Liver (tissue), 9 donors: ENCODE measurements around the gene SLC19A2. TPM values are rescaled to one million over a fixed set of nuclear protein-coding genes. Genes with fewer than 3 reads are reported as not detected.

ENCODE experiments used
- DNase-seq: peaks from one replicate; pipeline ENCODE4 v3.0.0-alpha.2; 2017; ENCODE audit warnings: low spot score
- H3K27ac ChIP-seq, 2 donors: one replicate each; pipeline ENCODE4 v1.7.0; 2013; ENCODE audit warnings: inconsistent platforms in 2 of 2, low read length in 2 of 2, control low read depth in 1 of 2, low read depth in 1 of 2, mild to moderate bottlenecking in 1 of 2
- H3K27me3 ChIP-seq, 4 donors: one replicate each; pipeline versions ENCODE4 v1.6.1 to v1.7.0; 2013; ENCODE audit warnings: low read length in 3 of 4, inconsistent platforms in 1 of 4, mild to moderate bottlenecking in 1 of 4, moderate library complexity in 1 of 4; ENCODE audit not compliant: control insufficient read depth in 4 of 4, insufficient read depth in 4 of 4
- H3K36me3 ChIP-seq, 4 donors: one replicate each; pipeline versions ENCODE4 v1.6.1 to v1.7.0; 2013; ENCODE audit warnings: low read length in 3 of 4, mild to moderate bottlenecking in 3 of 4, low read depth in 1 of 4, moderate library complexity in 1 of 4; ENCODE audit not compliant: control insufficient read depth in 4 of 4, insufficient read depth in 3 of 4
- H3K4me1 ChIP-seq, 4 donors: one replicate each; pipeline versions ENCODE4 v1.6.1 to v1.7.0; 2013; ENCODE audit warnings: low read length in 3 of 4, mild to moderate bottlenecking in 3 of 4, moderate library complexity in 1 of 4; ENCODE audit not compliant: control insufficient read depth in 4 of 4, insufficient read depth in 4 of 4
- H3K4me3 ChIP-seq, 3 donors: one replicate each; pipeline versions ENCODE4 v1.6.1 to v1.7.0; 2013; ENCODE audit warnings: low read length in 3 of 3, control low read depth in 1 of 3, low read depth in 1 of 3, mild to moderate bottlenecking in 1 of 3
- H3K9ac ChIP-seq, 2 donors: one replicate each; pipeline ENCODE4 v1.7.0; 2013; ENCODE audit warnings: low read length in 2 of 2, mild to moderate bottlenecking in 2 of 2, moderate library complexity in 2 of 2, control low read depth in 1 of 2, low read depth in 1 of 2
- H3K9me3 ChIP-seq, 4 donors: one replicate each; pipeline versions ENCODE4 v1.6.1 to v1.7.0; 2013; ENCODE audit warnings: low read length in 3 of 4; ENCODE audit not compliant: control insufficient read depth in 4 of 4
- ATF3 ChIP-seq: IDR thresholded peaks from 2 replicates; pipeline ENCODE4 v1.6.1; 2016; ENCODE audit warnings: antibody characterized with exemption
- EGR1 ChIP-seq, 2 donors: IDR thresholded peaks; 2 replicates each; pipeline ENCODE4 v1.6.1; 2016 to 2018; ENCODE audit warnings: antibody characterized with exemption in 2 of 2, low read depth in 2 of 2
- FOXA1 ChIP-seq: IDR thresholded peaks from 2 replicates; pipeline ENCODE4 v1.6.1; 2016; ENCODE audit warnings: antibody characterized with exemption
- FOXA2 ChIP-seq: IDR thresholded peaks from 2 replicates; pipeline ENCODE4 v1.6.1; 2016; ENCODE audit warnings: antibody characterized with exemption
- GABPA ChIP-seq, 2 donors: IDR thresholded peaks in 1 of 2; conservative IDR thresholded peaks in 1 of 2; 2 replicates each; pipeline ENCODE4 v1.6.1; 2016; ENCODE audit warnings: antibody characterized with exemption in 2 of 2, mild to moderate bottlenecking in 1 of 2, moderate library complexity in 1 of 2
- HNF4A ChIP-seq, 2 donors: conservative IDR thresholded peaks; 2 replicates each; pipeline ENCODE4 v1.6.1; 2016; ENCODE audit warnings: antibody characterized with exemption in 2 of 2, mild to moderate bottlenecking in 2 of 2
- HNF4G ChIP-seq: IDR thresholded peaks from 2 replicates; pipeline ENCODE4 v1.6.1; 2016; ENCODE audit warnings: antibody characterized with exemption
- JUND ChIP-seq, 2 donors: IDR thresholded peaks; 2 replicates each; pipeline ENCODE4 v1.6.1; 2016; ENCODE audit warnings: antibody characterized with exemption in 2 of 2
- MAX ChIP-seq: IDR thresholded peaks from 2 replicates; pipeline ENCODE4 v1.6.1; 2016; ENCODE audit warnings: antibody characterized with exemption
- NR2F2 ChIP-seq: IDR thresholded peaks from 2 replicates; pipeline ENCODE4 v1.6.1; 2016; ENCODE audit warnings: antibody characterized with exemption
- RAD21 ChIP-seq, 2 donors: IDR thresholded peaks; 2 replicates each; pipeline ENCODE4 v1.6.1; 2016; ENCODE audit warnings: antibody characterized with exemption in 2 of 2, mild to moderate bottlenecking in 2 of 2
- RXRA ChIP-seq, 2 donors: IDR thresholded peaks; 2 replicates each; pipeline ENCODE4 v1.6.1; 2017 to 2018; ENCODE audit warnings: antibody characterized with exemption in 2 of 2, mild to moderate bottlenecking in 1 of 2
- SP1 ChIP-seq: IDR thresholded peaks from 2 replicates; pipeline ENCODE4 v1.6.1; 2018; ENCODE audit warnings: antibody characterized with exemption, mild to moderate bottlenecking
- TAF1 ChIP-seq: conservative IDR thresholded peaks from 2 replicates; pipeline ENCODE4 v1.6.1; 2016; ENCODE audit warnings: antibody characterized with exemption, mild to moderate bottlenecking
- YY1 ChIP-seq: IDR thresholded peaks from 2 replicates; pipeline ENCODE4 v1.6.1; 2016; ENCODE audit warnings: antibody characterized with exemption, mild to moderate bottlenecking
- ZBTB33 ChIP-seq: IDR thresholded peaks from 2 replicates; pipeline ENCODE4 v1.6.1; 2016; ENCODE audit warnings: antibody characterized with exemption
- WGBS: extraction: QIAGEN DNeasy Blood & Tissue Kit; methylation state at CpG from one replicate; pipeline ENCODE4 v1.1.7; 2013; 5-methylcytosine and 5-hydroxymethylcytosine counted together
- polyA plus RNA-seq, 2 donors: library from polyadenylated mRNA; stranded (reverse) in 1 of 2; unstranded in 1 of 2; fragments of 200-250 nt in 1 of 2; fragments of >200 nt in 1 of 2; fragmentation: Nextera tagmentation in 1 of 2; extraction: Ambion mirVana in 1 of 2; gene quantifications; one replicate each; pipeline versions ENCODE4 v1.2.1 to v1.2.3, GENCODE V29; 2013 to 2015
- total RNA-seq, 2 donors: library from RNA; depleted of rRNA; stranded (reverse); fragments of >200 nt; gene quantifications; one replicate each; pipeline ENCODE4 v1.2.3, GENCODE V29; 2014
- TF ChIP-seq, protein P1 (sequence below): fragments of 150-350 bp; IDR thresholded peaks from 2 replicates; pipeline ENCODE4 v1.5.1; 2017; ENCODE audit warnings: improper control_type of control experiment, low read depth, low read length; ENCODE audit not compliant: missing input control
- TF ChIP-seq, protein P2 (sequence below): IDR thresholded peaks from 2 replicates; pipeline ENCODE4 v1.6.1; 2016; ENCODE audit warnings: antibody characterized with exemption, mild to moderate bottlenecking
- donor health status: healthy.
- donor health status: healthy.
- donor health status: healthy.
- donor health status: healthy.
- donor health status: healthy.

SLC19A2 gene
- total and polyA plus RNA-seq, 4 donors = 4.8 to 18.7 (median 9.8) TPM

GRCh38 chr1:169521226-169521625, 35.5 kb upstream of the SLC19A2 start:
- peaks cover 4 to 11% (median 10%) of the 10 kb centered on the region in 4 donors for H3K4me1 ChIP-seq
- no peak for TF ChIP-seq ZBTB33
- TF ChIP-seq RAD21 (IDR thresholded peaks at IDR 0.05) = no peak
- peak; percentile 8 to 34 for TF ChIP-seq HNF4A (conservative IDR thresholded peaks at IDR 0.05)
- TF ChIP-seq JUND (IDR thresholded peaks at IDR 0.05) = no peak
- no peak for DNase-seq
- H3K27ac ChIP-seq = no peak overlapping the region
- WGBS = 58% methylated on average over 1 of the region's 1 CpG
- H3K4me3 ChIP-seq = no peak overlapping the region
- H3K36me3 ChIP-seq = peaks cover 13 to 67% (median 61%) of the 10 kb centered on the region in 4 donors
- H3K27me3 ChIP-seq = no peaks in the 10 kb centered on the region
- no peak overlapping the region for H3K9ac ChIP-seq
- no peaks in the 10 kb centered on the region for H3K9me3 ChIP-seq

- Histone ChIP-seq H3K4me1 (peaks cover 0 to 3% (median 0%) of the 10 kb centered on the region in 4 donors), H3K9me3 (no peaks in the 10 kb centered on the region), H3K27ac (no peak overlapping the region), H3K4me3 (no peak overlapping the region), H3K36me3 (peaks cover 13 to 77% (median 61%) of the 10 kb centered on the region in 4 donors), H3K27me3 (no peaks in the 10 kb centered on the region), H3K9ac (no peak overlapping the region)
- 88% methylated on average over 2 of the region's 2 CpGs for WGBS
- TF ChIP-seq, protein P1, sequence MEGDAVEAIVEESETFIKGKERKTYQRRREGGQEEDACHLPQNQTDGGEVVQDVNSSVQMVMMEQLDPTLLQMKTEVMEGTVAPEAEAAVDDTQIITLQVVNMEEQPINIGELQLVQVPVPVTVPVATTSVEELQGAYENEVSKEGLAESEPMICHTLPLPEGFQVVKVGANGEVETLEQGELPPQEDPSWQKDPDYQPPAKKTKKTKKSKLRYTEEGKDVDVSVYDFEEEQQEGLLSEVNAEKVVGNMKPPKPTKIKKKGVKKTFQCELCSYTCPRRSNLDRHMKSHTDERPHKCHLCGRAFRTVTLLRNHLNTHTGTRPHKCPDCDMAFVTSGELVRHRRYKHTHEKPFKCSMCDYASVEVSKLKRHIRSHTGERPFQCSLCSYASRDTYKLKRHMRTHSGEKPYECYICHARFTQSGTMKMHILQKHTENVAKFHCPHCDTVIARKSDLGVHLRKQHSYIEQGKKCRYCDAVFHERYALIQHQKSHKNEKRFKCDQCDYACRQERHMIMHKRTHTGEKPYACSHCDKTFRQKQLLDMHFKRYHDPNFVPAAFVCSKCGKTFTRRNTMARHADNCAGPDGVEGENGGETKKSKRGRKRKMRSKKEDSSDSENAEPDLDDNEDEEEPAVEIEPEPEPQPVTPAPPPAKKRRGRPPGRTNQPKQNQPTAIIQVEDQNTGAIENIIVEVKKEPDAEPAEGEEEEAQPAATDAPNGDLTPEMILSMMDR = no peak
- TF ChIP-seq SP1 = no peak
- TF ChIP-seq FOXA1 = no peak
- TF ChIP-seq EGR1 (IDR thresholded peaks at IDR 0.05; ENCODE audit: low read depth in 2 of 2) = no peak
- TF ChIP-seq GABPA (IDR thresholded peaks at IDR 0.05 in 1 of 2, conservative IDR thresholded peaks at IDR 0.05 in 1 of 2) = no peak
- no peak for TF ChIP-seq ATF3
- no peak for TF ChIP-seq FOXA2
- no peak for TF ChIP-seq MAX
- no peak for TF ChIP-seq HNF4G
- no peak for TF ChIP-seq JUND (IDR thresholded peaks at IDR 0.05)
- TF ChIP-seq RXRA (IDR thresholded peaks at IDR 0.05) = no peak
- no peak for TF ChIP-seq NR2F2
- no peak for TF ChIP-seq TAF1
- TF ChIP-seq YY1 = no peak
- TF ChIP-seq RAD21 (IDR thresholded peaks at IDR 0.05) = no peak
- TF ChIP-seq, protein P2, sequence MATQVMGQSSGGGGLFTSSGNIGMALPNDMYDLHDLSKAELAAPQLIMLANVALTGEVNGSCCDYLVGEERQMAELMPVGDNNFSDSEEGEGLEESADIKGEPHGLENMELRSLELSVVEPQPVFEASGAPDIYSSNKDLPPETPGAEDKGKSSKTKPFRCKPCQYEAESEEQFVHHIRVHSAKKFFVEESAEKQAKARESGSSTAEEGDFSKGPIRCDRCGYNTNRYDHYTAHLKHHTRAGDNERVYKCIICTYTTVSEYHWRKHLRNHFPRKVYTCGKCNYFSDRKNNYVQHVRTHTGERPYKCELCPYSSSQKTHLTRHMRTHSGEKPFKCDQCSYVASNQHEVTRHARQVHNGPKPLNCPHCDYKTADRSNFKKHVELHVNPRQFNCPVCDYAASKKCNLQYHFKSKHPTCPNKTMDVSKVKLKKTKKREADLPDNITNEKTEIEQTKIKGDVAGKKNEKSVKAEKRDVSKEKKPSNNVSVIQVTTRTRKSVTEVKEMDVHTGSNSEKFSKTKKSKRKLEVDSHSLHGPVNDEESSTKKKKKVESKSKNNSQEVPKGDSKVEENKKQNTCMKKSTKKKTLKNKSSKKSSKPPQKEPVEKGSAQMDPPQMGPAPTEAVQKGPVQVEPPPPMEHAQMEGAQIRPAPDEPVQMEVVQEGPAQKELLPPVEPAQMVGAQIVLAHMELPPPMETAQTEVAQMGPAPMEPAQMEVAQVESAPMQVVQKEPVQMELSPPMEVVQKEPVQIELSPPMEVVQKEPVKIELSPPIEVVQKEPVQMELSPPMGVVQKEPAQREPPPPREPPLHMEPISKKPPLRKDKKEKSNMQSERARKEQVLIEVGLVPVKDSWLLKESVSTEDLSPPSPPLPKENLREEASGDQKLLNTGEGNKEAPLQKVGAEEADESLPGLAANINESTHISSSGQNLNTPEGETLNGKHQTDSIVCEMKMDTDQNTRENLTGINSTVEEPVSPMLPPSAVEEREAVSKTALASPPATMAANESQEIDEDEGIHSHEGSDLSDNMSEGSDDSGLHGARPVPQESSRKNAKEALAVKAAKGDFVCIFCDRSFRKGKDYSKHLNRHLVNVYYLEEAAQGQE = no peak
- TF ChIP-seq ZBTB33 = no peak
- no peak for TF ChIP-seq HNF4A (conservative IDR thresholded peaks at IDR 0.05)
- no peak for DNase-seq
Observed at GRCh38 chr1:169517558-169518186, 31.9 kb upstream of the SLC19A2 start.
